H1 (cell line): ENCODE data around the gene PSMB4. TPM values are rescaled to one million over a fixed set of nuclear protein-coding genes. Genes with fewer than 3 reads are reported as not detected.

ENCODE experiments used
- CTCF ChIA-PET: fragments of 300-600 bp; sonication (Branson Sonifier 250); formaldehyde crosslinking; loops from one replicate; lab custom pipeline; 2021; ENCODE audit not compliant: partially characterized antibody; lab: Charles Lee
- POLR2A ChIA-PET: fragments of 300-600 bp; sonication (Branson Sonifier 250); formaldehyde crosslinking; loops from one replicate; lab custom pipeline; 2021; ENCODE audit warnings: inconsistent platforms; ENCODE audit not compliant: partially characterized antibody; lab: Charles Lee
- DNase-seq, 2 experiments: peaks; one replicate each; pipeline versions ENCODE4 v3.0.0 to v3.0.0-alpha.2; 2010 to 2022; ENCODE audit warnings: low spot score in 2 of 2, low read depth in 1 of 2, mixed read lengths in 1 of 2
- FAIRE-seq: peaks from 2 replicates; lab custom pipeline; 2011; peaks lifted over from hg19 to GRCh38; lab: Jason Lieb, UNC
- H2AFZ ChIP-seq: 2 replicates; pipeline ENCODE4 v1.8.1; 2012; ENCODE audit warnings: low read length, inconsistent platforms
- H2AK5ac ChIP-seq: 2 replicates; pipeline ENCODE4 v1.6.1; 2013; ENCODE audit warnings: low read depth, low read length
- H2BK120ac ChIP-seq: replicated peaks from 2 replicates; pipeline ENCODE3; 2013; ENCODE audit warnings: low read depth, low read length, inconsistent platforms
- H2BK12ac ChIP-seq: 2 replicates; pipeline ENCODE4 v1.6.1; 2013; ENCODE audit warnings: low read depth, low read length
- H2BK15ac ChIP-seq: 2 replicates; pipeline ENCODE4 v1.6.1; 2013; ENCODE audit warnings: low read length
- H2BK20ac ChIP-seq: 2 replicates; pipeline ENCODE4 v1.6.1; 2013; ENCODE audit warnings: low read length
- H2BK5ac ChIP-seq: 2 replicates; pipeline ENCODE4 v1.6.1; 2013; ENCODE audit warnings: low read depth, low read length
- H3K14ac ChIP-seq: 2 replicates; pipeline ENCODE4 v1.6.1; 2013; ENCODE audit warnings: inconsistent platforms; ENCODE audit not compliant: insufficient read length
- H3K18ac ChIP-seq: 2 replicates; pipeline ENCODE4 v1.6.1; 2013; ENCODE audit warnings: low read length; ENCODE audit errors: extremely low read depth
- H3K23ac ChIP-seq: 2 replicates; pipeline ENCODE4 v1.6.1; 2013; ENCODE audit warnings: inconsistent platforms; ENCODE audit not compliant: insufficient read length
- H3K23me2 ChIP-seq: 2 replicates; pipeline ENCODE4 v1.6.1; 2013; ENCODE audit warnings: low read depth, low read length
- H3K27ac ChIP-seq: 2 replicates; pipeline ENCODE4 v1.6.1; 2011; ENCODE audit warnings: low read depth, low read length, inconsistent platforms
- H3K27me3 ChIP-seq, 4 experiments: replicated peaks in 1 of 4; 1 replicate in 1 of 4; 2 replicates in 3 of 4; pipeline versions ENCODE4 v1.6.1 to v1.8.1; 2011 to 2013; ENCODE audit warnings: low read length in 3 of 4, mild to moderate bottlenecking in 3 of 4, inconsistent platforms in 2 of 4, mixed read lengths in 2 of 4, moderate library complexity in 1 of 4; ENCODE audit not compliant: control insufficient read depth in 3 of 4, insufficient read depth in 3 of 4; ENCODE audit errors: extremely low read depth in 1 of 4
- H3K36me3 ChIP-seq, 4 experiments: 2 replicates each; pipeline versions ENCODE4 v1.6.1 to v1.8.1; 2011 to 2013; ENCODE audit warnings: mild to moderate bottlenecking in 4 of 4, low read length in 3 of 4, moderate library complexity in 2 of 4, control low read depth in 1 of 4, inconsistent platforms in 1 of 4; ENCODE audit not compliant: insufficient read depth in 4 of 4, control insufficient read depth in 2 of 4
- H3K4ac ChIP-seq: replicated peaks from 2 replicates; pipeline ENCODE3; 2013; ENCODE audit warnings: low read length, low read depth, mixed read lengths, inconsistent platforms; ENCODE audit not compliant: insufficient read length
- H3K4me1 ChIP-seq, 4 experiments: replicated peaks in 1 of 4; 1 replicate in 1 of 4; 2 replicates in 3 of 4; pipeline versions ENCODE4 v1.6.1 to v1.8.1; 2011 to 2013; ENCODE audit warnings: low read length in 3 of 4, inconsistent platforms in 2 of 4, mixed read lengths in 1 of 4; ENCODE audit not compliant: insufficient read depth in 4 of 4, control insufficient read depth in 3 of 4
- H3K4me2 ChIP-seq, 2 experiments: 2 replicates each; pipeline versions ENCODE4 v1.6.1 to v1.8.1; 2011 to 2013; ENCODE audit warnings: low read depth in 2 of 2, low read length in 2 of 2, control low read depth in 1 of 2, inconsistent platforms in 1 of 2, mild to moderate bottlenecking in 1 of 2; ENCODE audit not compliant: insufficient read depth in 1 of 2
- H3K4me3 ChIP-seq, 4 experiments: fragments of 200-600, 300-600 bp in 1 of 4; sonication (generic), shearing (Covaris generic), sonication (Bioruptor Twin) in 1 of 4; 2 replicates each; pipeline versions ENCODE4 v1.5.1 to v1.8.1; 2011 to 2016; ENCODE audit warnings: low read length in 4 of 4, low read depth in 3 of 4, control low read depth in 2 of 4, inconsistent platforms in 2 of 4, mild to moderate bottlenecking in 2 of 4, mixed read lengths in 1 of 4, moderate library complexity in 1 of 4; ENCODE audit not compliant: insufficient read depth in 2 of 4; ENCODE audit errors: extremely low read depth in 1 of 4
- H3K56ac ChIP-seq: replicated peaks from 2 replicates; pipeline ENCODE3; 2013; ENCODE audit warnings: low read depth, mild to moderate bottlenecking, mixed read lengths, low read length, inconsistent platforms; ENCODE audit not compliant: insufficient read length
- H3K79me1 ChIP-seq: 2 replicates; pipeline ENCODE4 v1.6.1; 2013; ENCODE audit warnings: low read depth, low read length, control low read depth
- H3K79me2 ChIP-seq, 2 experiments: 2 replicates each; pipeline versions ENCODE4 v1.6.1 to v1.8.1; 2012 to 2013; ENCODE audit warnings: low read length in 2 of 2, mild to moderate bottlenecking in 2 of 2, inconsistent platforms in 1 of 2; ENCODE audit not compliant: insufficient read depth in 2 of 2, control insufficient read depth in 1 of 2
- H3K9ac ChIP-seq, 4 experiments: replicated peaks in 1 of 4; 1 replicate in 1 of 4; 2 replicates in 3 of 4; pipeline versions ENCODE4 v1.6.1 to v1.8.1; 2011 to 2013; ENCODE audit warnings: low read depth in 3 of 4, low read length in 3 of 4, control low read depth in 2 of 4, mild to moderate bottlenecking in 2 of 4, moderate library complexity in 2 of 4, inconsistent platforms in 1 of 4; ENCODE audit errors: extremely low read depth in 1 of 4
- H3K9me3 ChIP-seq, 2 experiments: 2 replicates each; pipeline versions ENCODE4 v1.6.1 to v1.8.1; 2012 to 2013; ENCODE audit warnings: mild to moderate bottlenecking in 2 of 2, moderate library complexity in 2 of 2, control low read depth in 1 of 2, inconsistent platforms in 1 of 2, low read depth in 1 of 2, low read length in 1 of 2, mixed read lengths in 1 of 2; ENCODE audit not compliant: insufficient read depth in 2 of 2
- H4K20me1 ChIP-seq, 2 experiments: replicated peaks in 1 of 2; 2 replicates each; pipeline versions ENCODE3 to v1.8.1; 2011 to 2013; ENCODE audit warnings: inconsistent platforms in 2 of 2, low read length in 2 of 2, mild to moderate bottlenecking in 1 of 2; ENCODE audit not compliant: insufficient read depth in 2 of 2, control insufficient read depth in 1 of 2
- H4K5ac ChIP-seq: 2 replicates; pipeline ENCODE4 v1.6.1; 2013; ENCODE audit warnings: low read length, low read depth, mixed read lengths, inconsistent platforms; ENCODE audit not compliant: insufficient read length
- H4K8ac ChIP-seq: 2 replicates; pipeline ENCODE4 v1.8.0; 2013; ENCODE audit warnings: mild to moderate bottlenecking, moderate library complexity, low read length, inconsistent platforms; ENCODE audit not compliant: insufficient read depth; ENCODE audit errors: extremely low read depth
- H4K91ac ChIP-seq: replicated peaks from 2 replicates; pipeline ENCODE3; 2013; ENCODE audit warnings: low read length, mixed read lengths, inconsistent platforms; ENCODE audit not compliant: insufficient read length
- ASH2L ChIP-seq: fragments of 200-600, 300-600 bp; sonication (generic); IDR thresholded peaks from one replicate; pipeline ENCODE4 v1.7.1; 2017; ENCODE audit warnings: low read length
- CBX8 ChIP-seq: fragments of 300-800, 300-1000 bp; sonication (generic); IDR thresholded peaks from 2 replicates; pipeline ENCODE4 v1.7.1; 2016; ENCODE audit warnings: low read depth, low read length, borderline replicate concordance
- CHD2 ChIP-seq: IDR thresholded peaks from 2 replicates; pipeline ENCODE4 v1.6.1; 2012; ENCODE audit warnings: low read length, improper control_type of control experiment
- CTBP2 ChIP-seq: IDR thresholded peaks from 2 replicates; pipeline ENCODE4 v1.7.0; 2011; ENCODE audit warnings: borderline replicate concordance, mild to moderate bottlenecking, moderate library complexity, mixed read lengths, low read length; ENCODE audit not compliant: insufficient read depth, insufficient read length
- EP300 ChIP-seq, 2 experiments: IDR thresholded peaks; 1 replicate in 1 of 2; 2 replicates in 1 of 2; pipeline ENCODE4 v1.6.1; 2011 to 2012; ENCODE audit warnings: low read depth in 2 of 2, low read length in 2 of 2, mild to moderate bottlenecking in 2 of 2, borderline replicate concordance in 1 of 2, inconsistent platforms in 1 of 2, moderate library complexity in 1 of 2
- FOSL1 ChIP-seq: IDR thresholded peaks from 2 replicates; pipeline ENCODE4 v1.6.1; 2011; ENCODE audit warnings: mild to moderate bottlenecking, low read depth, low read length, moderate library complexity; ENCODE audit not compliant: insufficient read depth
- HDAC2 ChIP-seq, 2 experiments: fragments of 300-600 bp in 1 of 2; sonication (generic) in 1 of 2; IDR thresholded peaks; 2 replicates each; pipeline ENCODE4 v1.6.1; 2011 to 2012; ENCODE audit warnings: low read depth in 2 of 2, low read length in 2 of 2, mild to moderate bottlenecking in 2 of 2, moderate library complexity in 2 of 2, borderline replicate concordance in 1 of 2, inconsistent platforms in 1 of 2
- KDM1A ChIP-seq: fragments of 200-600, 300-600 bp; sonication (generic); IDR thresholded peaks from 2 replicates; pipeline ENCODE4 v1.7.1; 2016; ENCODE audit warnings: mild to moderate bottlenecking, low read length, borderline replicate concordance
- NRF1 ChIP-seq: IDR thresholded peaks from 2 replicates; pipeline ENCODE4 v1.6.1; 2011; ENCODE audit warnings: mild to moderate bottlenecking, low read depth, low read length, improper control_type of control experiment
- PHF8 ChIP-seq: fragments of 200-600 bp; sonication (generic); conservative IDR thresholded peaks from 2 replicates; pipeline ENCODE4 v1.7.1; 2012; ENCODE audit warnings: low read depth, mild to moderate bottlenecking, inconsistent platforms, low read length, moderate library complexity
- POLR2AphosphoS5 ChIP-seq: IDR thresholded peaks from 2 replicates; pipeline ENCODE4 v1.6.1; 2011; ENCODE audit warnings: low read depth, low read length
- POU5F1 ChIP-seq: IDR thresholded peaks from 2 replicates; pipeline ENCODE4 v1.6.1; 2011; ENCODE audit warnings: low read depth, mild to moderate bottlenecking, low read length, moderate library complexity
- SRF ChIP-seq: IDR thresholded peaks from 2 replicates; pipeline ENCODE4 v1.6.1; 2011; ENCODE audit warnings: mild to moderate bottlenecking, low read depth, low read length, moderate library complexity
- TCF12 ChIP-seq: IDR thresholded peaks from 2 replicates; pipeline ENCODE4 v1.6.1; 2011; ENCODE audit warnings: low read depth, mild to moderate bottlenecking, low read length
- WGBS, 2 experiments: shearing (Covaris generic) in 1 of 2; methylation state at CpG; one replicate each; pipeline versions ENCODE4 v1.1.6 to v1.1.7; 2013 to 2015; ENCODE audit warnings: low lambda C conversion rate in 2 of 2, mixed read lengths in 2 of 2, inconsistent platforms in 1 of 2, low coverage in 1 of 2, missing lambda C conversion rate in 1 of 2; ENCODE audit not compliant: insufficient replicate concordance in 2 of 2, insufficient coverage in 1 of 2, insufficient read length in 1 of 2; ENCODE audit errors: extremely low coverage in 1 of 2, missing lambda C conversion rate in 1 of 2; 5-methylcytosine and 5-hydroxymethylcytosine counted together
- polyA plus RNA-seq, 7 experiments: library from polyadenylated mRNA; depleted of rRNA in 3 of 7; stranded (reverse) in 5 of 7; unstranded in 2 of 7; fragments of >200 nt in 5 of 7; fragments of 200-250 nt in 2 of 7; gene quantifications; 1 replicate in 5 of 7; 2 replicates in 1 of 7; 4 replicates in 1 of 7; pipeline versions ENCODE4 v1.2.1 to v1.2.3, GENCODE V29; 2011 to 2013; ENCODE audit warnings: missing spikeins in 2 of 7, mixed read lengths in 2 of 7
- total RNA-seq: library from RNA; stranded (reverse); fragmentation: NEBNext Ultra II Directional; extraction: Animal tissue kit (Norgen Biotek cat#: 25700); gene quantifications from 2 replicates; pipeline ENCODE4 v1.2.1, GENCODE V29; 2021

PSMB4 gene
- total and polyA plus RNA-seq, 2 of the 8 experiments (the other 6 are each of a cell fraction or from before 2014, with no cell fraction given), result 430 to 1,098 TPM

DNA sequence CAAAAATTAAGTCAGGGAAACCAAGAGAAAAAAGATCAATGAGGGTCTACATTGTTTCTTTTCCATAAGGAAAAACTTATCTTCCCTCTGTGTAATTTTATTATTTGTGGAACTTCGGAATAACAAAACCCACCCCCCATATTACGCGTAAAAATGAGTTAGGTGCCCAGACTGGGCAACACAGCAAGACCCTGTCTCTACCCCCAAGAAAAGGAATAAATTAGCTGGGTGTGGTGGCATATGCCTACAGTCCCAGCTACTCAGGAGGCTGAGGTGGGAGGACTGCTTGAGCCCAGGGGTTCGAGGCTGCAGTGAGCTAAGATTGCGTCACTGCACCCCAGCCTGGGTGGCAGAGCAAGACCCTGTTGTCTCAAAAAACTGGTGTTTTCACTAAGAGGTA lies 20.4 kb downstream of the PSMB4 start:
- Histone ChIP-seq H4K20me1 (peaks cover 0 to 2% of the 10 kb centered on the region in 2 experiments), H2BK12ac (no peak overlapping the region), H3K36me3 (peaks cover 10 to 68% (median 47%) of the 10 kb centered on the region in 4 experiments), H3K4me1 (no peaks in the 10 kb centered on the region), H3K56ac (no peak overlapping the region), H4K5ac (no peak overlapping the region), H4K8ac (no peak overlapping the region), H3K4me2 (no peak overlapping the region), H3K27me3 (no peaks in the 10 kb centered on the region), H3K9ac (no peak overlapping the region), H3K4ac (no peak overlapping the region), H2AFZ (no peak overlapping the region), H3K27ac (no peak overlapping the region), H2BK15ac (no peak overlapping the region), H4K91ac (no peak overlapping the region), H3K23ac (no peak overlapping the region), H2AK5ac (no peak overlapping the region), H2BK120ac (no peak overlapping the region), H3K79me1 (no peaks in the 10 kb centered on the region), H3K23me2 (no peaks in the 10 kb centered on the region), H3K18ac (no peak overlapping the region), H3K14ac (no peak overlapping the region), H2BK5ac (no peak overlapping the region), H3K79me2 (no peaks in the 10 kb centered on the region), H3K9me3 (no peaks in the 10 kb centered on the region), H3K4me3 (no peak overlapping the region), H2BK20ac (no peak overlapping the region)
- no peak for FAIRE-seq
- CTCF ChIA-PET, result interaction anchor here (0.7 kb wide), 2 partner anchors 10 to 31 kb away, joined by 3 read pairs; no protein-coding TSS in a partner anchor
- 81% methylated on average over 5 of the region's 5 CpGs; no CpG with 5 or more reads in 1 of the 2 experiments for WGBS, 2 experiments
- no peak for DNase-seq
- POLR2A ChIA-PET, result interaction anchor here (0.8 to 2.3 kb wide), 4 partner anchors 9 to 230 kb away, joined by 3 to 11 read pairs (median 5); partner anchors contain the start of genes PSMB4 and VPS72
- TF ChIP-seq KDM1A, result no peak
- TF ChIP-seq EP300 (IDR thresholded peaks at IDR 0.05; ENCODE audit: borderline replicate concordance in 1 of 2, low read depth in 2 of 2, low read length in 2 of 2), result no peak
- no peak for TF ChIP-seq SRF
- TF ChIP-seq FOSL1, result no peak
- no peak for TF ChIP-seq POU5F1
- no peak for TF ChIP-seq HDAC2 (IDR thresholded peaks at IDR 0.05; ENCODE audit: borderline replicate concordance in 1 of 2, low read depth in 2 of 2, low read length in 2 of 2)
- no peak for TF ChIP-seq CTBP2
- TF ChIP-seq CBX8, result no peak
- no peak for TF ChIP-seq ASH2L
- TF ChIP-seq PHF8, result no peak
- TF ChIP-seq POLR2AphosphoS5, result no peak
- TF ChIP-seq TCF12, result no peak
- no peak for TF ChIP-seq NRF1
- TF ChIP-seq CHD2, result no peak
